Body of pancreas (tissue), 4 donors: ENCODE measurements around the gene MROH7. TPM values are rescaled to one million over a fixed set of nuclear protein-coding genes. Genes with fewer than 3 reads are reported as not detected.

ENCODE experiments used
- ATAC-seq: fragments of 150-250 bp; one replicate; pipeline ENCODE4 v1.9.1; 2016
- DNase-seq, 4 donors: peaks; one replicate each; pipeline ENCODE4 v3.0.0-alpha.2; 2019
- H3K27ac ChIP-seq, 4 donors: fragments of 200-600 bp; sonication (generic); 1 replicate in 3 of 4; 2 replicates in 1 of 4; pipeline versions ENCODE4 v1.5.1 to v1.6.1; 2016 to 2019; ENCODE audit warnings: mild to moderate bottlenecking in 1 of 4, mixed read lengths in 1 of 4, moderate library complexity in 1 of 4
- H3K27me3 ChIP-seq, 2 donors: fragments of 200-600 bp; sonication (generic); one replicate each; pipeline ENCODE4 v1.6.0; 2016; ENCODE audit warnings: mild to moderate bottlenecking in 1 of 2
- H3K36me3 ChIP-seq, 2 donors: fragments of 200-600 bp; sonication (generic); replicated peaks in 1 of 2; 2 replicates each; pipeline ENCODE4 v1.5.1; 2016; ENCODE audit warnings: low read depth in 2 of 2; ENCODE audit not compliant: insufficient read depth in 1 of 2
- H3K4me1 ChIP-seq: fragments of 200-600 bp; sonication (generic); one replicate; pipeline ENCODE4 v1.6.0; 2016
- H3K4me3 ChIP-seq, 2 donors: fragments of 200-600 bp; sonication (generic); 1 replicate in 1 of 2; 2 replicates in 1 of 2; pipeline ENCODE4 v1.5.1; 2016 to 2019
- H3K9me3 ChIP-seq, 3 donors: fragments of 200-600 bp; sonication (generic); 1 replicate in 2 of 3; 2 replicates in 1 of 3; pipeline ENCODE4 v1.5.1; 2016
- CTCF ChIP-seq, 7 experiments: fragments of 450-650 bp in 4 of 7; fragments of 200-600 bp in 3 of 7; sonication (generic) in 3 of 7; IDR thresholded peaks; one replicate each; pipeline ENCODE4 v1.5.1; 2016 to 2019; ENCODE audit warnings: antibody characterized with exemption in 7 of 7
- POLR2A ChIP-seq, 3 donors: fragments of 450-650 bp; IDR thresholded peaks; one replicate each; pipeline ENCODE4 v1.6.1; 2016; ENCODE audit warnings: antibody characterized with exemption in 3 of 3, mild to moderate bottlenecking in 2 of 3
- WGBS, 2 donors: methylation state at CpG; one replicate each; pipeline ENCODE4 v1.1.5; 2017; 5-methylcytosine and 5-hydroxymethylcytosine counted together
- intact Hi-C: fragments of 100-400 bp; cut with DNase I; formaldehyde crosslinking; loops from one replicate; pipeline ENCODE4 v1.15.1; 2023
- total RNA-seq, 2 donors: library from RNA; depleted of rRNA; stranded (reverse); fragments of >200 nt; gene quantifications; one replicate each; pipeline ENCODE4 v1.1.0, GENCODE V29; 2016

MROH7 gene
- total RNA-seq, 2 donors from 2014 or later: 0.66 to 2.6 TPM

- DNase-seq: no peak
- TF ChIP-seq CTCF (IDR thresholded peaks at IDR 0.05) (no peak), POLR2A (IDR thresholded peaks at IDR 0.05) (no peak)
- H3K36me3 ChIP-seq: no peaks in the 10 kb centered on the region
- H3K4me1 ChIP-seq: no peaks in the 10 kb centered on the region
- WGBS, 2 donors: 85 to 94% methylated on average over 3 to 10 of the region's 10 CpGs
- ATAC-seq: no peak
- H3K27me3 ChIP-seq: no peaks in the 10 kb centered on the region
- no peak overlapping the region for H3K27ac ChIP-seq
- no peaks in the 10 kb centered on the region for H3K9me3 ChIP-seq
- intact Hi-C loops: no loop called here
- H3K4me3 ChIP-seq: no peak overlapping the region
Measured at GRCh38 chr1:54601730-54602129, 39.9 kb upstream of the MROH7 start.

- H3K4me3 ChIP-seq: no peak overlapping the region
- intact Hi-C loops: no loop called here
Measured at GRCh38 chr1:54602554-54602953, 39.0 kb upstream of the MROH7 start.

GRCh38 chr1:54603241-54603640 is 38.3 kb upstream of the MROH7 start:
- 90 to 96% methylated on average over 6 of the region's 6 CpGs for WGBS, 2 donors
- Histone ChIP-seq H3K36me3 (no peaks in the 10 kb centered on the region), H3K9me3 (no peaks in the 10 kb centered on the region)

More at GRCh38 chr1:54602554-54602953, 39.0 kb upstream of the MROH7 start:
- TF ChIP-seq CTCF (IDR thresholded peaks at IDR 0.05) (no peak), POLR2A (IDR thresholded peaks at IDR 0.05) (no peak)
- H3K4me1 ChIP-seq: no peaks in the 10 kb centered on the region
- ATAC-seq (no peak), DNase-seq (no peak)
- H3K9me3 ChIP-seq: no peaks in the 10 kb centered on the region
- WGBS, 2 donors: 89 to 96% methylated on average over 15 to 18 of the region's 18 CpGs
- H3K27me3 ChIP-seq: no peaks in the 10 kb centered on the region
- no peak overlapping the region for H3K27ac ChIP-seq
- no peaks in the 10 kb centered on the region for H3K36me3 ChIP-seq

GRCh38 chr1:54604051-54604450 is 37.5 kb upstream of the MROH7 start:
- Histone ChIP-seq H3K27me3 (no peaks in the 10 kb centered on the region), H3K36me3 (no peaks in the 10 kb centered on the region), H3K4me3 (no peak overlapping the region), H3K4me1 (no peaks in the 10 kb centered on the region), H3K27ac (no peak overlapping the region), H3K9me3 (no peaks in the 10 kb centered on the region)
- ATAC-seq (no peak), DNase-seq (peak in 2 of 4 donors; percentile 50 to 52)
- TF ChIP-seq CTCF (IDR thresholded peaks at IDR 0.05): no peak
- TF ChIP-seq POLR2A (IDR thresholded peaks at IDR 0.05): no peak
- intact Hi-C loops: no loop called here
- WGBS, 2 donors: 57 to 61% methylated on average over 5 to 7 of the region's 7 CpGs

More at GRCh38 chr1:54603241-54603640, 38.3 kb upstream of the MROH7 start:
- Histone ChIP-seq H3K27ac (no peak overlapping the region), H3K4me1 (no peaks in the 10 kb centered on the region), H3K4me3 (no peak overlapping the region), H3K27me3 (no peaks in the 10 kb centered on the region)
- intact Hi-C loops: no loop called here
- DNase-seq: no peak
- ATAC-seq: no peak
- no peak for TF ChIP-seq CTCF (IDR thresholded peaks at IDR 0.05)
- no peak for TF ChIP-seq POLR2A (IDR thresholded peaks at IDR 0.05)

- H3K4me1 ChIP-seq: no peaks in the 10 kb centered on the region
- DNase-seq: no peak
- no peak for ATAC-seq
- no peaks in the 10 kb centered on the region for H3K36me3 ChIP-seq
- intact Hi-C loops: no loop called here
- no peaks in the 10 kb centered on the region for H3K9me3 ChIP-seq
- no peak overlapping the region for H3K4me3 ChIP-seq
- no peaks in the 10 kb centered on the region for H3K27me3 ChIP-seq
- TF ChIP-seq CTCF (IDR thresholded peaks at IDR 0.05): no peak
- no peak overlapping the region for H3K27ac ChIP-seq
- WGBS, 2 donors: 78 to 83% methylated on average over 8 to 13 of the region's 13 CpGs
Measured at GRCh38 chr1:54604572-54605370, 36.8 kb upstream of the MROH7 start.
